Neural progenitor cell (in vitro differentiated cells): ENCODE data around the gene PHACTR2.

ENCODE experiments used
- CTCF ChIP-seq: fragments of 200-600 bp; sonication (generic); IDR thresholded peaks from 2 replicates; pipeline ENCODE4 v1.5.1; 2017; ENCODE audit warnings: antibody characterized with exemption, mild to moderate bottlenecking
- EZH2 ChIP-seq: fragments of 200-600 bp; sonication (generic); IDR thresholded peaks from 2 replicates; pipeline ENCODE4 v1.6.1; 2017; ENCODE audit warnings: antibody characterized with exemption, mild to moderate bottlenecking, moderate library complexity

- no peak for TF ChIP-seq EZH2
- no peak for TF ChIP-seq CTCF
Measured at GRCh38 chr6:143783077-143783476, 105.3 kb downstream of the PHACTR2 start.
